HG03280 (cell line): ENCODE data around the gene GRK3.
"Not testable (repeated sequence)": the region's sequence is repeated elsewhere in the genome, so short reads cannot be mapped to it uniquely, and the experiment has no call there.

Experiments used
- ATAC-seq: cut with Tn5 transposase; IDR thresholded peaks from one replicate; pipeline ENCODE4 v1.9.1; 2021; ENCODE audit warnings: mild to moderate bottlenecking, moderate library complexity; ENCODE audit not compliant: unreplicated experiment

Gene GRK3

GRCh38 chr22:25694196-25694907 is 129.9 kb downstream of the GRK3 start:
- ATAC-seq = no peak

GRCh38 chr22:25695146-25695545 is 130.7 kb downstream of the GRK3 start:
- no peak for ATAC-seq

GRCh38 chr22:25696763-25697162 is 132.3 kb downstream of the GRK3 start:
- ATAC-seq = no peak

- ATAC-seq = no peak
Observed at GRCh38 chr22:25697181-25697664, 132.7 kb downstream of the GRK3 start.

GRCh38 chr22:25697978-25698377 is 133.5 kb downstream of the GRK3 start:
- ATAC-seq = no peak

- ATAC-seq = no peak
Observed at GRCh38 chr22:25698461-25698860, 134.0 kb downstream of the GRK3 start.

- ATAC-seq = no peak
Observed at GRCh38 chr22:25698978-25699377, 134.5 kb downstream of the GRK3 start.

GRCh38 chr22:25701056-25701780 is 136.7 kb downstream of the GRK3 start:
- ATAC-seq = no peak

- no peak for ATAC-seq
Observed at GRCh38 chr22:25702040-25702439, 137.6 kb downstream of the GRK3 start.

GRCh38 chr22:25702571-25703167 is 138.2 kb downstream of the GRK3 start:
- ATAC-seq = no peak

- ATAC-seq = no peak
Observed at GRCh38 chr22:25704701-25705100, 140.2 kb downstream of the GRK3 start.

- ATAC-seq = no peak
Observed at GRCh38 chr22:25706197-25706596, 141.7 kb downstream of the GRK3 start.

GRCh38 chr22:25708430-25708829 is 144.0 kb downstream of the GRK3 start:
- ATAC-seq = not testable (repeated sequence)

- ATAC-seq = no peak
Observed at GRCh38 chr22:25709758-25710157, 145.3 kb downstream of the GRK3 start.

GRCh38 chr22:25710501-25710900 is 146.0 kb downstream of the GRK3 start:
- no peak for ATAC-seq

GRCh38 chr22:25711491-25711890 is 147.0 kb downstream of the GRK3 start:
- ATAC-seq = no peak

GRCh38 chr22:25712661-25713400 is 148.4 kb downstream of the GRK3 start:
- ATAC-seq = no peak

- no peak for ATAC-seq
Observed at GRCh38 chr22:25714070-25714469, 149.6 kb downstream of the GRK3 start.

- no peak for ATAC-seq
Observed at GRCh38 chr22:25714739-25715138, 150.3 kb downstream of the GRK3 start.

- no peak for ATAC-seq
Observed at GRCh38 chr22:25716637-25717036, 152.2 kb downstream of the GRK3 start.

GRCh38 chr22:25718135-25718840 is 153.8 kb downstream of the GRK3 start:
- no peak for ATAC-seq
